ENCODE data around the gene MARK4. TPM values are rescaled to one million over a fixed set of nuclear protein-coding genes. Genes with fewer than 3 reads are reported as not detected.

MARK4 gene
- total RNA-seq, 1 experiment from 2014 or later = 49.4 TPM

GRCh38 chr19:45299719-45300118, 48.6 kb downstream of the MARK4 start:
- no TSS peak for BruUV-seq (replicated peaks)
- H3K9me2 ChIP-seq (ENCODE audit: insufficient read depth) = no peaks in the 10 kb centered on the region

GRCh38 chr19:45302416-45302815, 51.3 kb downstream of the MARK4 start:
- BruUV-seq (replicated peaks) = no TSS peak
- Histone ChIP-seq H3K4me3 (no peak overlapping the region), H2AFZ (no peak overlapping the region), H3K9me2 (ENCODE audit: insufficient read depth) (no peaks in the 10 kb centered on the region), H3K9me3 (ENCODE audit: insufficient read depth, low read depth) (no peaks in the 10 kb centered on the region), H3K27ac (no peak overlapping the region), H3K36me3 (ENCODE audit: low read depth) (no peaks in the 10 kb centered on the region), H3K79me2 (ENCODE audit: low read depth) (no peaks in the 10 kb centered on the region), H3F3A (ENCODE audit: insufficient read depth, low read depth) (peaks cover 6% of the 10 kb centered on the region), H4K20me1 (ENCODE audit: insufficient read depth) (no peaks in the 10 kb centered on the region), H3K4me1 (replicated peaks; ENCODE audit: insufficient read depth) (no peaks in the 10 kb centered on the region), H3K4me2 (no peak overlapping the region), H3K27me3 (ENCODE audit: insufficient read depth, low read depth) (no peaks in the 10 kb centered on the region)
- CTCF ChIA-PET = no interaction called here
- TF ChIP-seq CTCF (conservative IDR thresholded peaks at IDR 0.05) (no peak), EZH2 (IDR thresholded peaks at IDR 0.05; ENCODE audit: low read depth) (no peak)
- DNase-seq = no peak
- POLR2A ChIA-PET (ENCODE audit: unreplicated experiment) = no interaction called here
- intact Hi-C loops (cut with micrococcal nuclease; ENCODE audit: unreplicated experiment) = no loop called here

More at GRCh38 chr19:45299719-45300118, 48.6 kb downstream of the MARK4 start:
- Histone ChIP-seq H3K36me3 (ENCODE audit: low read depth) (no peaks in the 10 kb centered on the region), H3K4me3 (no peak overlapping the region), H3K9me3 (ENCODE audit: insufficient read depth, low read depth) (no peaks in the 10 kb centered on the region), H4K20me1 (ENCODE audit: insufficient read depth) (no peaks in the 10 kb centered on the region), H3K79me2 (ENCODE audit: low read depth) (no peaks in the 10 kb centered on the region), H2AFZ (no peak overlapping the region), H3K4me1 (replicated peaks; ENCODE audit: insufficient read depth) (no peaks in the 10 kb centered on the region), H3K27ac (no peak overlapping the region), H3K27me3 (ENCODE audit: insufficient read depth, low read depth) (no peaks in the 10 kb centered on the region), H3K4me2 (no peak overlapping the region), H3F3A (ENCODE audit: insufficient read depth, low read depth) (peaks cover 6% of the 10 kb centered on the region)
- intact Hi-C loops (cut with micrococcal nuclease; ENCODE audit: unreplicated experiment) = no loop called here
- ChIA-PET POLR2A (ENCODE audit: unreplicated experiment) (no interaction called here), CTCF (no interaction called here)
- no peak for DNase-seq
- TF ChIP-seq CTCF (conservative IDR thresholded peaks at IDR 0.05) (no peak), EZH2 (IDR thresholded peaks at IDR 0.05; ENCODE audit: low read depth) (no peak)

GRCh38 chr19:45303269-45304060, 52.4 kb downstream of the MARK4 start:
- TF ChIP-seq CTCF (conservative IDR thresholded peaks at IDR 0.05) (no peak), EZH2 (IDR thresholded peaks at IDR 0.05; ENCODE audit: low read depth) (no peak)
- Histone ChIP-seq H4K20me1 (ENCODE audit: insufficient read depth) (no peaks in the 10 kb centered on the region), H2AFZ (no peak overlapping the region), H3K36me3 (ENCODE audit: low read depth) (no peaks in the 10 kb centered on the region), H3K27ac (no peak overlapping the region), H3K4me1 (replicated peaks; ENCODE audit: insufficient read depth) (no peaks in the 10 kb centered on the region), H3K4me2 (no peak overlapping the region), H3K79me2 (ENCODE audit: low read depth) (no peaks in the 10 kb centered on the region), H3K9me2 (ENCODE audit: insufficient read depth) (no peaks in the 10 kb centered on the region), H3K27me3 (ENCODE audit: insufficient read depth, low read depth) (no peaks in the 10 kb centered on the region), H3K9me3 (ENCODE audit: insufficient read depth, low read depth) (no peaks in the 10 kb centered on the region), H3K4me3 (no peak overlapping the region), H3F3A (ENCODE audit: insufficient read depth, low read depth) (peaks cover 9% of the 10 kb centered on the region)
- intact Hi-C loops (cut with micrococcal nuclease; ENCODE audit: unreplicated experiment) = no loop called here
- CTCF ChIA-PET = no interaction called here
- no peak for DNase-seq
- BruUV-seq (replicated peaks) = no TSS peak
- POLR2A ChIA-PET (ENCODE audit: unreplicated experiment) = no interaction called here
